MCF 10A (cell line): ENCODE measurements around the gene ASPSCR1. TPM values are rescaled to one million over a fixed set of nuclear protein-coding genes. Genes with fewer than 3 reads are reported as not detected.
"Not testable (repeated sequence)": the region's sequence is repeated elsewhere in the genome, so short reads cannot be mapped to it uniquely, and the experiment has no call there.

ENCODE experiments used
- BruUV-seq: library from RNA; stranded (reverse); fragments of 400-500 nt; replicated peaks from 2 replicates; lab custom pipeline; 2021; lab: Mats Ljungman, UMichigan
- CTCF ChIA-PET: fragments of 300-600 bp; sonication (Branson Sonifier 250); formaldehyde crosslinking; extraction: SDS; loops from one replicate; lab custom pipeline; 2021; ENCODE audit warnings: antibody characterized with exemption, inconsistent platforms; lab: Yijun Ruan, JAX
- POLR2A ChIA-PET: fragments of 300-600, 350-650 bp; sonication (Branson Sonifier 250); formaldehyde crosslinking; extraction: SDS; loops from one replicate; lab custom pipeline; 2020; ENCODE audit warnings: antibody characterized with exemption, inconsistent platforms; lab: Yijun Ruan, JAX
- DNase-seq: peaks from one replicate; pipeline ENCODE4 v3.0.0-alpha.2; 2018; ENCODE audit not compliant: unreplicated experiment
- H3K27ac Mint-ChIP-seq: one replicate; pipeline ENCODE4 v1.8.0; 2022; ENCODE audit warnings: mild to moderate bottlenecking, low read depth, mixed read lengths; ENCODE audit not compliant: unreplicated experiment
- H3K27me3 Mint-ChIP-seq: one replicate; pipeline ENCODE4 v1.8.0; 2022; ENCODE audit warnings: mixed read lengths; ENCODE audit not compliant: insufficient read depth, unreplicated experiment
- H3K36me3 Mint-ChIP-seq: one replicate; pipeline ENCODE4 v1.8.0; 2022; ENCODE audit warnings: mild to moderate bottlenecking, moderate library complexity, mixed read lengths; ENCODE audit not compliant: insufficient read depth, unreplicated experiment
- H3K4me1 Mint-ChIP-seq: one replicate; pipeline ENCODE4 v1.8.0; 2022; ENCODE audit warnings: mixed read lengths; ENCODE audit not compliant: insufficient read depth, unreplicated experiment
- H3K4me3 Mint-ChIP-seq: one replicate; pipeline ENCODE4 v1.8.0; 2022; ENCODE audit warnings: mild to moderate bottlenecking, moderate library complexity, mixed read lengths; ENCODE audit not compliant: unreplicated experiment
- H3K9me3 Mint-ChIP-seq: one replicate; pipeline ENCODE4 v1.8.0; 2022; ENCODE audit warnings: mixed read lengths; ENCODE audit not compliant: unreplicated experiment
- CTCF ChIP-seq: fragments of 200-600 bp; IDR thresholded peaks from one replicate; pipeline ENCODE4 v1.8.0; 2022; ENCODE audit warnings: antibody characterized with exemption, mild to moderate bottlenecking; ENCODE audit not compliant: unreplicated experiment
- intact Hi-C: fragments of 100-400 bp; cut with micrococcal nuclease; formaldehyde crosslinking; loops from 2 replicates; pipeline ENCODE4 v1.14.1; 2022
- total RNA-seq: library from RNA; stranded (reverse); gene quantifications from 2 replicates; pipeline ENCODE4 v1.2.3, GENCODE V29; 2022

ASPSCR1 gene
- total RNA-seq, 1 experiment from 2014 or later: 29.7 TPM

DNA sequence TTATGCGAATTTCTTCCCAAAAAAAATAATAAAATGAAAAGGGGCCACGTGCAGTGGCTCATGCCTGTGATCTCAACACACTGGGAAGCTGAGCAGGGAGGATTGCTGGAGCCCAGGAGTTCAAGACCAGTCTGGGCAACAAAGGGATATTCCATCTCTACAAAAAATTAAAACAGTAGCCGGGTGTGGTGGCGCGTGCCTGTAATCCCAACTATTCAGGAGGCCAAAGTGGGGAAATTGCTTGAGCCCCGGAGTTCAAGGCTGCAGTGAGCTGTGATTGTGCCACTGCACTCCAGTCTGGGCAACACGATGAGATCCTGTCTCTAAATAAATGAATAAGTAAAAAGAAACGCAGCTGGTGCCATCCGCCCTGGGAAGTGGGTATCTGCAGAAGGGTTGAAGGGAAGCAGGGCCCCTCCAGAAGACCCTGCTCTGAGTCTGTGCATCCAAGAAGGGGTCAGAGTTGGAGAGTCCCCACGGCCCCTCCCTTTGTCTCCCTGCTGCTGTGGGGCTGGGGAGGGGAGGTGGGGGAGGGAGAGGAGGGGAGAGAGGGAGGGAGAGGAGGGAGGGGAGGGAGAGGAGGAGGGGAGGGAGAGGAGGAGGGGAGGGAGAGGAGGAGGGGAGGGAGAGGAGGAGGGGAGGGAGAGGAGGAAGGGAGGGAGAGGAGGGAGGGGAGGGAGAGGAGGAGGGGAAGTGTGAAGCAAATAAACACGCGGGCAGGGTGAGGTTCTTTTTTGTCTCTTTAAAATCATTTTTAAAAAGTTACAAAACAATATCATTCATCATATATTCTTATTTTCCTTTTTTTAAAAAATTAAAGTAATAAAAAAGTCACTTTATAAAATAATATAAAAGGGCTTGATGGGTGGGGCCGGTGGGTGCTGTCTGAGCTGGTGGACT is 25.4 kb upstream of the ASPSCR1 start:
- ChIA-PET CTCF (interaction anchor here (0.7 kb wide), 1 partner anchor 54 kb away, joined by 3 read pairs; no protein-coding TSS in a partner anchor), POLR2A (interaction anchor here (1.5 kb wide), 1 partner anchor 70 kb away, joined by 5 read pairs; the partner anchor contains the start of gene CENPX)
- Mint-ChIP-seq H3K27ac (no peak overlapping the region), H3K9me3 (no peaks in the 10 kb centered on the region), H3K4me1 (no peaks in the 10 kb centered on the region), H3K4me3 (no peak overlapping the region), H3K36me3 (no peaks in the 10 kb centered on the region), H3K27me3 (no peaks in the 10 kb centered on the region)
- DNase-seq: no peak
- intact Hi-C loops: no loop called here
- TF ChIP-seq CTCF: no peak
- no TSS peak for BruUV-seq

DNA sequence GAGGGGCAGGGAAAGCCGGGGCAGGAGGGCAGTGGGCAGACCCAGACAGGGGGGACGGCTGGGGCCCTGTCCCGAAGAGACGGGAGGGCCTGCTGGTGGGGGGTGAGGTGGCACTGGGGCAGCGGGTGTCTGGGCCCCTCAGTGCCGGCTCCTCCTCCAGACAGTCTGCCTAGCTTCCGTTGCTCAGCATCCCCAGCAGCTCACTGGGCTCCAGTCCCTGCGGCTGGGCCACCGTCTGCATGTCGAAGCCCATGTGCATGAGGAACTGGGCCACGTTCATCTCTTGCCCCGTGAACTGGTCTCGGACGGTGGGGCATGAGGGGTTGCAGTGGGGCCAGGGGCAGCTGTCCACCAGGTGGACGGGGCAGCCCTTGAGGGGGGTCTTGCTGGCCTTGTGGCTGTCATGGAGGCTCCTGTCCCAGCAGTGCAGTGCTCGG is 24.6 kb upstream of the ASPSCR1 start:
- DNase-seq: no peak
- Mint-ChIP-seq H3K4me1 (no peaks in the 10 kb centered on the region), H3K27me3 (no peaks in the 10 kb centered on the region), H3K36me3 (no peaks in the 10 kb centered on the region), H3K9me3 (no peaks in the 10 kb centered on the region), H3K4me3 (no peak overlapping the region), H3K27ac (no peak overlapping the region)
- ChIA-PET CTCF (interaction anchor here (0.7 to 1.2 kb wide), 2 partner anchors 25 to 53 kb away, joined by 3 to 5 read pairs; partner anchors contain the start of gene MAFG), POLR2A (no interaction called here)
- no TSS peak for BruUV-seq
- TF ChIP-seq CTCF: no peak
- intact Hi-C loops: no loop called here

GRCh38 chr17:81953443-81953842 is 24.0 kb upstream of the ASPSCR1 start:
- H3K27me3 Mint-ChIP-seq, POLR2A ChIA-PET, H3K4me1 Mint-ChIP-seq, H3K9me3 Mint-ChIP-seq, BruUV-seq, H3K36me3 Mint-ChIP-seq, H3K27ac Mint-ChIP-seq, intact Hi-C loops, DNase-seq, H3K4me3 Mint-ChIP-seq: not testable (repeated sequence)
- CTCF ChIA-PET: interaction anchor here (0.5 to 1.6 kb wide), 4 partner anchors 24 to 142 kb away, joined by 3 to 5 read pairs (median 5); partner anchors contain the start of gene MAFG

GRCh38 chr17:81954131-81955057 is 23.0 kb upstream of the ASPSCR1 start:
- BruUV-seq: no TSS peak
- Mint-ChIP-seq H3K27me3 (peaks cover 9% of the 10 kb centered on the region), H3K9me3 (no peaks in the 10 kb centered on the region), H3K27ac (no peak overlapping the region), H3K4me1 (no peaks in the 10 kb centered on the region), H3K4me3 (no peak overlapping the region), H3K36me3 (no peaks in the 10 kb centered on the region)
- TF ChIP-seq CTCF: no peak
- intact Hi-C loops: no loop called here
- no peak for DNase-seq
- POLR2A ChIA-PET: interaction anchor here (0.9 kb wide), 1 partner anchor 67 kb away, joined by 4 read pairs; no protein-coding TSS in a partner anchor
- CTCF ChIA-PET: interaction anchor here (0.5 to 1.6 kb wide), 6 partner anchors 18 to 141 kb away, joined by 3 to 6 read pairs (median 5); partner anchors contain the start of genes CENPX and MAFG
